ENCODE data around the gene ADAP1. TPM values are rescaled to one million over a fixed set of nuclear protein-coding genes. Genes with fewer than 3 reads are reported as not detected.

ADAP1 gene
- total RNA-seq, 1 donor from 2014 or later: 0.30 TPM

DNA sequence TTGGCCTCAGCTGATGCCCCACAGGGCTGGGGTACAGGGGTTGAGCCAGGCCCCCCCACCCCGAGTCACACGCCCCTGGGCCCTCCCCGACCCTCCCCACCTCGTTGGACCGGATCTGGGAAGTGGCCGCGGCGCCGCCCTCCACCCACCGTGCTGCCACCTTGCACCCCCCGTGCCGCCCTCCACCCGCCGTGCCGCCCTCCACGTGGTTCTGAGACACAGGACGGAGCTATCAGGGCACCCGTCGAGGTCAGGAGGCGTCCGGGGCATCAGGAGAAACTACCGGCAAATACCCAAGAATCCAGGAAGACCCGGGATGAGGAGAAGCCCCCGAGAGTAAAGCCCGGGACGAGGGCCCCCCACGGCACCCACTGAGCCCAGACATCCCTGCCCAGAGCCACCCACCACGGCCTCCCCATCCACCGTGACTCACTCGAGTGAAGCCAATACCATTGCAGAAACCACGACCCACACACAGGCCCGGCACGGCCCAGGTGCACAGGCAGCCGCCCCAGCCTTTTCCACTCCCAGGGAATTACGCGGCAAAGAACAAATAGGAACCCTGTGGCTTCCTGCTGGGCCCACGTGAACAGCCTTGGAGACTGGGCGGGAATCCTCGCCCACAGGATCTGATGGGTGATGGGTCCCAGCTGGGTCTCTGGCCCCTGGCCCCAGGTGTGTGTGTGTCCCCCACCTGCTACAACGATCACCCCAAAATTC, 34.0 kb downstream of the ADAP1 start:
- Histone ChIP-seq H3K9me3 (ENCODE audit: low read depth) (no peaks in the 10 kb centered on the region), H3K4me1 (no peaks in the 10 kb centered on the region), H2AFZ (replicated peaks) (no peak overlapping the region), H3K27ac (no peak overlapping the region), H3K79me2 (ENCODE audit: low read depth) (no peaks in the 10 kb centered on the region), H4K20me1 (ENCODE audit: low read depth) (no peaks in the 10 kb centered on the region), H3K4me3 (no peak overlapping the region), H3K36me3 (no peaks in the 10 kb centered on the region), H3F3A (ENCODE audit: low read depth) (no peaks in the 10 kb centered on the region), H3K27me3 (no peaks in the 10 kb centered on the region), H3K4me2 (no peak overlapping the region), H3K9ac (no peak overlapping the region)
- Mint-ChIP-seq H3K4me3 (no peak overlapping the region), H3K4me1 (peaks cover 16% of the 10 kb centered on the region), H3K27ac (peak overlapping the region; percentile 63), H3K27me3 (ENCODE audit: insufficient read depth, low read depth) (peaks cover 3% of the 10 kb centered on the region), H3K36me3 (no peaks in the 10 kb centered on the region), H3K9me3 (no peaks in the 10 kb centered on the region)
- TF ChIP-seq, protein P1, sequence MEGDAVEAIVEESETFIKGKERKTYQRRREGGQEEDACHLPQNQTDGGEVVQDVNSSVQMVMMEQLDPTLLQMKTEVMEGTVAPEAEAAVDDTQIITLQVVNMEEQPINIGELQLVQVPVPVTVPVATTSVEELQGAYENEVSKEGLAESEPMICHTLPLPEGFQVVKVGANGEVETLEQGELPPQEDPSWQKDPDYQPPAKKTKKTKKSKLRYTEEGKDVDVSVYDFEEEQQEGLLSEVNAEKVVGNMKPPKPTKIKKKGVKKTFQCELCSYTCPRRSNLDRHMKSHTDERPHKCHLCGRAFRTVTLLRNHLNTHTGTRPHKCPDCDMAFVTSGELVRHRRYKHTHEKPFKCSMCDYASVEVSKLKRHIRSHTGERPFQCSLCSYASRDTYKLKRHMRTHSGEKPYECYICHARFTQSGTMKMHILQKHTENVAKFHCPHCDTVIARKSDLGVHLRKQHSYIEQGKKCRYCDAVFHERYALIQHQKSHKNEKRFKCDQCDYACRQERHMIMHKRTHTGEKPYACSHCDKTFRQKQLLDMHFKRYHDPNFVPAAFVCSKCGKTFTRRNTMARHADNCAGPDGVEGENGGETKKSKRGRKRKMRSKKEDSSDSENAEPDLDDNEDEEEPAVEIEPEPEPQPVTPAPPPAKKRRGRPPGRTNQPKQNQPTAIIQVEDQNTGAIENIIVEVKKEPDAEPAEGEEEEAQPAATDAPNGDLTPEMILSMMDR (IDR thresholded peaks at IDR 0.05): no peak
- no peak for TF ChIP-seq EZH2 (IDR thresholded peaks at IDR 0.05)
- no peak for TF ChIP-seq EZH2phosphoT487 (IDR thresholded peaks at IDR 0.05)
- no peak for DNase-seq (ENCODE audit: low spot score)

DNA sequence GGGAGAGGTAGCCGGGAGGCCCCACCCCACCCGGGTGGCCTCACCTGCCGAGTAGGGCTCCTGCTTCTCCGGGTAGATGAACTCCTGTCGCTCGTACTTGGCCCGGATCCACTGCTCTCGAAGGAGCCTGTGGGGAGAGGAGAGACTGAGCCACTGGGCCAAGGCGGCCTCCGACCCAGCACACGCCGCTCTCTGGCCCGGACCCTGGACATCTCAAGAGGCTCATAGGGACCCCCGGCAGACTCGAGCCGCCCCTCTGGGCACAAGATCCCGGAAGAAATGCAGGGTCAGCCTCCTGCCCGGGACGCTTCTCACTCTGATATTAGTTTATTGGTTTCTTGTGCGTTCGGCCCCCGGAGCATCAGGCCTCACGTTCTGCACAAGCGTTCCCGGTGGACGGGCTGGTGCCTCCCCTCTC, 34.5 kb downstream of the ADAP1 start:
- no peaks in the 10 kb centered on the region for H4K20me1 ChIP-seq (ENCODE audit: low read depth)
- H3F3A ChIP-seq (ENCODE audit: low read depth): no peaks in the 10 kb centered on the region
- no peaks in the 10 kb centered on the region for H3K79me2 ChIP-seq (ENCODE audit: low read depth)
- H3K4me3 ChIP-seq: no peak overlapping the region
- Mint-ChIP-seq H3K36me3 (no peaks in the 10 kb centered on the region), H3K4me3 (no peak overlapping the region), H3K4me1 (peaks cover 22% of the 10 kb centered on the region), H3K27ac (no peak overlapping the region), H3K27me3 (ENCODE audit: insufficient read depth, low read depth) (peaks cover 7% of the 10 kb centered on the region), H3K9me3 (no peaks in the 10 kb centered on the region)
- no peaks in the 10 kb centered on the region for H3K4me1 ChIP-seq
- H3K9ac ChIP-seq: no peak overlapping the region
- H3K27me3 ChIP-seq: no peaks in the 10 kb centered on the region
- no peaks in the 10 kb centered on the region for H3K36me3 ChIP-seq
- H2AFZ ChIP-seq (replicated peaks): no peak overlapping the region
- no peak overlapping the region for H3K4me2 ChIP-seq
- TF ChIP-seq EZH2 (IDR thresholded peaks at IDR 0.05) (no peak), EZH2phosphoT487 (IDR thresholded peaks at IDR 0.05) (no peak)
- TF ChIP-seq, protein P1 (IDR thresholded peaks at IDR 0.05): no peak
- DNase-seq (ENCODE audit: low spot score): no peak
- H3K27ac ChIP-seq: no peak overlapping the region
- no peaks in the 10 kb centered on the region for H3K9me3 ChIP-seq (ENCODE audit: low read depth)

- Mint-ChIP-seq H3K27me3 (ENCODE audit: insufficient read depth, low read depth) (peaks cover 7% of the 10 kb centered on the region), H3K27ac (no peak overlapping the region), H3K9me3 (no peaks in the 10 kb centered on the region), H3K4me1 (peaks cover 22% of the 10 kb centered on the region), H3K4me3 (no peak overlapping the region), H3K36me3 (no peaks in the 10 kb centered on the region)
- no peak for DNase-seq (ENCODE audit: low spot score)
- no peak overlapping the region for H3K4me3 ChIP-seq
- no peaks in the 10 kb centered on the region for H3F3A ChIP-seq (ENCODE audit: low read depth)
- H3K27ac ChIP-seq: no peak overlapping the region
- no peaks in the 10 kb centered on the region for H3K27me3 ChIP-seq
- no peak overlapping the region for H3K9ac ChIP-seq
- no peak overlapping the region for H2AFZ ChIP-seq (replicated peaks)
- H3K4me2 ChIP-seq: no peak overlapping the region
- TF ChIP-seq EZH2phosphoT487 (IDR thresholded peaks at IDR 0.05) (no peak), EZH2 (IDR thresholded peaks at IDR 0.05) (no peak)
- TF ChIP-seq, protein P1 (IDR thresholded peaks at IDR 0.05): no peak
- H3K9me3 ChIP-seq (ENCODE audit: low read depth): no peaks in the 10 kb centered on the region
- no peaks in the 10 kb centered on the region for H3K36me3 ChIP-seq
- no peaks in the 10 kb centered on the region for H3K4me1 ChIP-seq
- H3K79me2 ChIP-seq (ENCODE audit: low read depth): no peaks in the 10 kb centered on the region
- no peaks in the 10 kb centered on the region for H4K20me1 ChIP-seq (ENCODE audit: low read depth)
Measured at GRCh38 chr7:919114-919442, 35.4 kb downstream of the ADAP1 start.
